Upper lobe of right lung (tissue), 1 donor: ENCODE data around the gene DYNC1LI1. TPM values are rescaled to one million over a fixed set of nuclear protein-coding genes. Genes with fewer than 3 reads are reported as not detected.

Experiments used
- ATAC-seq: fragments of 200-7000 bp; cut with Tn5 transposase; one replicate; pipeline ENCODE4 v1.9.1; 2020; ENCODE audit warnings: mild to moderate bottlenecking, moderate library complexity
- DNase-seq: peaks from one replicate; pipeline ENCODE4 v3.0.0-alpha.2; 2020
- H3K27ac ChIP-seq: fragments of 200-600 bp; one replicate; pipeline ENCODE4 v1.8.0; 2022
- H3K27me3 ChIP-seq: fragments of 200-600 bp; one replicate; pipeline ENCODE4 v1.8.0; 2022; ENCODE audit warnings: mild to moderate bottlenecking
- H3K36me3 ChIP-seq: fragments of 200-600 bp; one replicate; pipeline ENCODE4 v1.8.0; 2022
- H3K4me1 ChIP-seq: fragments of 200-600 bp; one replicate; pipeline ENCODE4 v1.8.0; 2022
- H3K4me3 ChIP-seq: fragments of 200-600 bp; one replicate; pipeline ENCODE4 v1.8.0; 2022; ENCODE audit warnings: mild to moderate bottlenecking
- H3K9me3 ChIP-seq: fragments of 200-600 bp; one replicate; pipeline ENCODE4 v1.8.0; 2022
- CTCF ChIP-seq: fragments of 200-600 bp; IDR thresholded peaks from one replicate; pipeline ENCODE4 v1.8.0; 2022; ENCODE audit warnings: antibody characterized with exemption
- intact Hi-C: fragments of 100-400 bp; cut with DNase I; formaldehyde crosslinking; loops from one replicate; pipeline ENCODE4 v1.11.0; 2022
- total RNA-seq: library from RNA; stranded (reverse); fragmentation: NEBNext Ultra II Directional; extraction: Animal tissue kit (Norgen Biotek cat#: 25700); gene quantifications from one replicate; pipeline ENCODE4 v1.2.1, GENCODE V29; 2021
- donor health status: DM: no; HTN: yes; CAD: no; lungs with severe emphysema.

DYNC1LI1 gene
- total RNA-seq, 1 donor from 2014 or later: 37.8 TPM

DNA sequence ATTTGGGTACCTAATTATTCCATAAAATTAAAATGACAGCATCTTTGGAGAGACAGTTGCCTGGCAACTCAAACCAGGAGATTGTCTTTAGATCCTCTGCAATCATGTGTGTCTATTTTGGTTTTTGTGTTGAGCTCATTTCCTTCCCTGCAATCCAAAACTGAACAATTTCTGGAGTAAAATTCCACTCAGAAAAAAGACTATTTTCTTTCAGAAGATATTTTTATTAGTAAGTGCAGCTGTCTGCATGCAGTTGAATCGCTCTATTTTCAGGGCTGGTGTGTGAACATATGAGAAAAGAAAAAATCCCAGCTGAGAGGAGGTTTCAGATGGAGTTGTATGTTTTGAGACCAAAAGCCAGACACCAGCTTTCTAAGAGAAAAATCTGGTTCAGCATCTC lies 41.9 kb upstream of the DYNC1LI1 start:
- DNase-seq (no peak), ATAC-seq (no peak)
- Histone ChIP-seq H3K4me3 (no peak overlapping the region), H3K36me3 (no peaks in the 10 kb centered on the region), H3K27me3 (no peaks in the 10 kb centered on the region), H3K9me3 (no peaks in the 10 kb centered on the region), H3K4me1 (peaks cover 4% of the 10 kb centered on the region), H3K27ac (no peak overlapping the region)
- intact Hi-C loops: no loop called here
- TF ChIP-seq CTCF: no peak

DNA sequence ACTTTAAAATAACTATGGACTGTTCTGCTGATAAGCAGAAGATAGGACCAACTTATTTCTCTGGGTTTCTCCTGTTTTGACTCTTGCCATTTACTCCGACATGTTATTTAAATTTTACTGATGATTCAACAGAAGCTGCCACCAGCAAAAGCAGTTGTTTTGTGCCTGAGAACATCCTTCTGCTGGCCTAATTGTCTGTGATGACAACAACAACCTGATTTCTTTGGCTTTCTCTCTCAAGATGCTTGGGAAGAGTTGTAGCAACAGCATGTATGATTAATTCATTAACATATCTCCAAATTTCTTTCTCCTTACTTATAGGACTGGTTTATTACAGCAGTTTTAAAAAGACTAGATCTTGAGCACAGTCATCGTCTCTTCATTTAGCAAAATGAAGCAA lies 36.9 kb upstream of the DYNC1LI1 start:
- no peak for TF ChIP-seq CTCF
- Histone ChIP-seq H3K9me3 (no peaks in the 10 kb centered on the region), H3K36me3 (no peaks in the 10 kb centered on the region), H3K4me3 (no peak overlapping the region), H3K4me1 (no peaks in the 10 kb centered on the region), H3K27me3 (no peaks in the 10 kb centered on the region), H3K27ac (no peak overlapping the region)
- no peak for DNase-seq
- intact Hi-C loops: no loop called here
- no peak for ATAC-seq

DNA sequence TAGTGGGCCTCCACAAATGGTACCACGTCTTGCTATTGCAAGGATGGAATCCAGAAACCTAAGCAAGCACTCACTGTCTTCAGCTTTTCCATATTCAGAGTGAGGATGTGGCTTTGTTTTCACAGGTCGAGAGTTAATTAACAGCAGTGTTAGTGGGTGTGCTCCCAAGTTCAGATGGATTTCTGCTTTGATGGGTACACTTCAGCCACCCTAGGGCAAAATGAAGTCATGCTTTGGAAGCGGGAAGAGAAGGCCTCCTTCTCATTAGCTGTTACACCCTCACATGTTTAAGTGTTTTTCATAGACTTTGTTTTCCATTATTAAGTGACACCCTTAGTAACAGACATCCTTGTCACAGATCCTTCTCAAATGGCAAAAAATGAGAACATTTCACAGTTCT lies 36.3 kb upstream of the DYNC1LI1 start:
- Histone ChIP-seq H3K4me1 (no peaks in the 10 kb centered on the region), H3K9me3 (no peaks in the 10 kb centered on the region), H3K27me3 (no peaks in the 10 kb centered on the region), H3K36me3 (no peaks in the 10 kb centered on the region), H3K27ac (no peak overlapping the region), H3K4me3 (no peak overlapping the region)
- DNase-seq (no peak), ATAC-seq (no peak)
- intact Hi-C loops: no loop called here
- TF ChIP-seq CTCF: no peak

DNA sequence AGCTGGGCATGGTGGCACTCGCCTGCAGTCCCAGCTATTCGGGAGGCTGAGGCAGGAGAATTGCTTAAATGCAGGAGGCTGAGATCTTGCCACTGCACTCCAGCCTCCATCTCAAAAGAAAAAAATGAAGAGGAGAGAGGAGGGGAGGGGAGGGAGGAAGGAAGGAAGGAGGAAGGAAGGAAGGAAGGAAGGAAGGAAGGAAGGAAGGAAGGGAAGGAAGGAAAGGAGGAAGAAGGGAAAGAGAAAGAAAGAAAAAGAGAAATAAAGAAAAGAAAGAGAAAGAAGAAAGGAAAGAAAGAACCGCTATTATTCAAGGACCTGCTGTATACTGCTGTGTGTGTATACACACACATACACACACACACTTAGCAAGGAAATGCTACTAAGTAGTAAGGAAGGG lies 35.6 kb upstream of the DYNC1LI1 start:
- DNase-seq (no peak), ATAC-seq (no peak)
- Histone ChIP-seq H3K36me3 (no peaks in the 10 kb centered on the region), H3K4me1 (no peaks in the 10 kb centered on the region), H3K27ac (no peak overlapping the region), H3K27me3 (no peaks in the 10 kb centered on the region), H3K9me3 (no peaks in the 10 kb centered on the region), H3K4me3 (no peak overlapping the region)
- TF ChIP-seq CTCF: no peak
- intact Hi-C loops: no loop called here

DNA sequence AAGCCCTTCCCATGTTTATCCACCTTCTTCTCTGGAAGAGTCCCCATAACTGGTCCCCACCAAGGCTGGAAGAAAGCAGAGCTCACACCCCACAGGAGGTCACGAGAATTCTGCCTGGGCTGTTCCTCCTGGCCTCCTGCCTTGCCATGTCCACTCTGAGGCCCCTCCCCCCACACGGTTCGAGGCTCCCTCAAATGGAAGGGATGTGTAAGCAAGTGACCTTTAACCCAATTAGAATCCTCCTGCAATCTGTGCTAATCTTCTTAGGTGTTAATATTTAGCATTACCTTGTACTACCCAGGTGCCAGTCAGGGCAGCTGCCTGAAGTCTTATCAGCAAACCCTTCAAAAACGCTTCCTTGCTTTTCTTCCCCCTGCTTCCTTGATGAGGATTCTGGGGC lies 32.4 kb upstream of the DYNC1LI1 start:
- TF ChIP-seq CTCF: no peak
- no peaks in the 10 kb centered on the region for H3K36me3 ChIP-seq
- H3K4me1 ChIP-seq: no peaks in the 10 kb centered on the region
- ATAC-seq (no peak), DNase-seq (no peak)
- no peaks in the 10 kb centered on the region for H3K9me3 ChIP-seq
- H3K27me3 ChIP-seq: no peaks in the 10 kb centered on the region
- intact Hi-C loops: no loop called here
- no peak overlapping the region for H3K4me3 ChIP-seq
- H3K27ac ChIP-seq: no peak overlapping the region

- no peaks in the 10 kb centered on the region for H3K4me1 ChIP-seq
- no peaks in the 10 kb centered on the region for H3K36me3 ChIP-seq
- ATAC-seq: no peak
- no peak overlapping the region for H3K4me3 ChIP-seq
- intact Hi-C loops: no loop called here
- H3K9me3 ChIP-seq: no peaks in the 10 kb centered on the region
- no peak overlapping the region for H3K27ac ChIP-seq
- H3K27me3 ChIP-seq: no peaks in the 10 kb centered on the region
- TF ChIP-seq CTCF: no peak
- DNase-seq: no peak
These were observed 31.5 kb upstream of the DYNC1LI1 start for GRCh38 chr3:32602206-32602605.
